ENCODE measurements around the gene ADGRV1.

GRCh38 chr5:91031402-91031752, 472.8 kb downstream of the ADGRV1 start:
- no peak for TF ChIP-seq POLR2A (IDR thresholded peaks at IDR 0.05; ENCODE audit: low read depth, low read length)
- no peak for TF ChIP-seq TAF1 (IDR thresholded peaks at IDR 0.05; ENCODE audit: borderline replicate concordance, low read depth, low read length)
- TF ChIP-seq POLR2AphosphoS5 (IDR thresholded peaks at IDR 0.05; ENCODE audit: low read depth, low read length): no peak
